OCI-LY3 (cell line): ENCODE results near the gene IST1.

Source experiments
- CTCF ChIP-seq: fragments of 200-600, 300-600 bp; sonication (generic); IDR thresholded peaks from 2 replicates; pipeline ENCODE4 v1.5.1; 2014; ENCODE audit warnings: antibody characterized with exemption, low read length, low read depth
- EZH2phosphoT487 ChIP-seq: fragments of 200-600 bp; shearing (Covaris generic); IDR thresholded peaks from 2 replicates; pipeline ENCODE4 v1.6.1; 2018; ENCODE audit warnings: antibody characterized with exemption, mixed run types, low read depth

DNA sequence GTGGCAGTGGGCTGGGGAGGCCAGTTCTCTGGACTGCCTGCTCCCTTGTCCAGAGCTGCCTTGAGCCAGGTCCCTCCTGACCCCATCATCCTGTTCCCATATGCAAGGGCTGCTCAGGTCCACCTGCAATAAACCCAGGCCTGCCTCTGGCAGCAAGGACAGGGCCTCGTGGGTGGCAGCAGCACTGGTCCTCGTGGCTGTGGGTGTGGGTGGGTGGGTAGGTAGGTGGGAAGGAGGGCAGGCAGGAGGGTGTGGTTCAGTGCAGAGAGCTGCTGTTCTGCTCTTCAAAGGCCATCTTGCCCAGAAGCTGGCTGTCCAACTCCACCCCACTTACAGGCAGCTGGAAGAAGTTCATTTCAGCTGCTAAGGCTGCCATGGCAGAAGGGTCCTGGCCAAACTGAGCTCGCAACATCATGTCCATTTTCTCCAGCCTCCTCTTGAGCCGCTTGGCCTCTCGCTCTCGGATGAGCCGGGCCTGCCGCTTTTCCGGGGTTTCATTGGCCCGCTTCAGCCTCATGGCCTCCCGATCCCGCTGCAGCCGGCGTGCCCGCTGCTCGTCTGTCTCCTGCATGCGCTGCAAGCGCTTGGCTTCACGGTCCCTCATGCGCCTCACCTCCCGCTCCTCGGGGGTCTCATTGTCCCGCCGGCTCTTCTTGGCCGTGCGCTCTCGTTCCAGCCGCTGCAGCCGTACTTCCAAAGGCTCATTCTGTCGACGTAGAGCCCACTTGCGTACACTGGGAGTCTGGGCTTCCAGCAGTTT lies 35.4 kb upstream of the IST1 start:
- TF ChIP-seq CTCF = no peak
- no peak for TF ChIP-seq EZH2phosphoT487
